ENCODE results near the gene LSP1. TPM values are rescaled to one million over a fixed set of nuclear protein-coding genes. Genes with fewer than 3 reads are reported as not detected.

The LSP1 gene, protein sequence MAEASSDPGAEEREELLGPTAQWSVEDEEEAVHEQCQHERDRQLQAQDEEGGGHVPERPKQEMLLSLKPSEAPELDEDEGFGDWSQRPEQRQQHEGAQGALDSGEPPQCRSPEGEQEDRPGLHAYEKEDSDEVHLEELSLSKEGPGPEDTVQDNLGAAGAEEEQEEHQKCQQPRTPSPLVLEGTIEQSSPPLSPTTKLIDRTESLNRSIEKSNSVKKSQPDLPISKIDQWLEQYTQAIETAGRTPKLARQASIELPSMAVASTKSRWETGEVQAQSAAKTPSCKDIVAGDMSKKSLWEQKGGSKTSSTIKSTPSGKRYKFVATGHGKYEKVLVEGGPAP
- 3.2 and 19.0 TPM in 2 replicates for total RNA-seq

DNA sequence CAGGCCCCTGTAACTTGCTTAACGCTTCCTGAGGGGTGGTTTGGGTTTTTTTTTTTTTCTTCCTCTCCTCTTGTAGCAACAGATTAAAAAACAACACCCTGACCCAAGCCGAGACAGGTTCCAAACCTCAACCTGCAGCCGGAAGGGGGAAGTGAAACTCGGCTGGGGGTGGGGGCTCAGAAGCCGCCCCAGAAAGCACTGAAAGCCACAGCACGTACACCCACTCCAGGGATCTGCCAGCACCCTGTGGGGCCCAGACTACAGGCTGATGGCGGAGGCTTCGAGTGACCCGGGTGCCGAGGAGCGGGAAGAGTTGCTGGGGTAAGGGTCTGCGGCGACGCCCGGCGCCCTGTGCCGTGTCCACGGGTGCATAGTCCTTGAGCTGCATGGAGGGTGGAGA lies at the start of gene LSP1:
Gene LSP1 (plus strand): TSS at position 208 of the 400 bp plus-strand sequence. CDS start 61 bp downstream, at position 269.

DNA sequence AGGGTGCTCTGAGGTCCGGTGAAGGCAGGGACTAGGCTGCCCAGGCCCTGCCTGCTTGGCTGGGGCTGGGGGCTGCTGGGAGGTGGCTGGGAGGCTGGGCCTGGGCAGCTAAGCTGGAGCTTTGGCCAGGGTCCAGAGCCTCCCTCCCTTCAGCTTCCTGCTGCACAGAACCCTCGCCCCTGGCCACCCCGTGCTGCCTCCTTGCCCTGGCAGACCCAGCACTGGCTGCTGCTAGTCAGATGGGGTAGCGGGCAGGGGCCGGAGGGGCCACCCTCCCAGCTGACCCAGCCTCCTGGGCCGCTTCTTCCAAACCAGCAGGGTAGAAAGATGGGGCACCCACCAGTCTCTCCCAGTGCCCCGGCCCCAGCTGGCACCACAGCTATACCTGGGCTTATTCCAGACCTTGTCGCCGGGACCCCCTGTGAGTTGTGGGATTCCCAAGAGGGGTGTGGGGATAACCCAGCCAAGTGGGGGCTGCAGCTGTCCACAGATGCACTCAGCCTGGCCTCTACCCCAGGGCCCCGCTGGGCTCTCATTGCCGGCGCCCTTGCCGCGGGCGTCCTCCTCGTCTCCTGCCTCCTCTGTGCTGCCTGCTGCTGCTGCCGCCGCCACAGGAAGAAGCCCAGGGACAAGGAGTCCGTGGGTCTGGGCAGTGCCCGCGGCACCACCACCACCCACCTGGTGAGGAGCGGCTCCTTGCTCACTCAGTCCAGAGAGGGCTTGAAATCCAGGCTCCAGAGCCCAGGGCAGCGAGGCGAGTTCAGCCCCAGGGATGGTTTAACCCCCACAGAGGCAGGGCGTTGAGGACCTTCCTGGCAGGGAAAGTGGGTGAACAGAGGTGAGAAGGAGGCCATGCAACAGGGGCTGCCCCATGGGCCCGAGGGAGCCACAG lies 17.9 kb upstream of the LSP1 start, which contains the start of gene SYT8:
Gene SYT8 (plus strand): TSS at position 212 of the 892 bp plus-strand sequence. CDS start 116 bp downstream, at position 328.

DNA sequence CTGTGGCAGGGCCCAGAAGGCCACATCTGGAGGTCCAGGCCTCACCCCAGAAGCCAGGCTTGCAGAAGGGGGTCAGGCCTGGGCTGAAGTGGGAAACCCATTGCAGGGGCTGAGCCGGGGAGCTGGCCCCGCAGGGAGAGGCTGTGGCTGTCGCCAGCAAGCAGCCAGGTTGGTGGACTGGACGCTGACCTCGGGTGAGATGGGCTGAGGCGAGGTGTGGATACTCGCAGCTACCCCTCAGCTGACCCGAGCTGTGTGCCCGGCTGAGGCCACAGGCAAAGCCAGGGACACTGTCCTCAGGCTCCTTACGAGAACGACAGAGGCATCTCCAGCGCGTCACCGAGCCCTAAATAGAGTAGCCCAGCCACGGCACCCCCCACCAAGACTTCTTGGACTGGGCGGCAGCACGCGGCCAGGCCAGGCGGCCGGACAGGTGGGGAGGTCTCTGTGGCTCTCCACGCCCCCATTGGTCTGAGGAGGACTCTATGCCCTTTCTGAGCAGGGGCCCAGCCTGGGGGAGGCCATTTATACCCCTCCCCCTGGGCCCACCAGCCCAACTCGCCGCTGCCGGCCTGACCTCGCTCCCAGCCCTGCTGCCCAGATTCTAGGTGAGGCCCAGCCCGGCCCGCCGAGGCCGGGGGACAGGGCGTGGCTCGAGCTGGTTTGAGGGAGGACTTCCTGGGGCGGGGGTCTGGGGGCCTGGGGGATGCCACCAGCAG lies 14.3 kb upstream of the LSP1 start, which contains the start of gene TNNI2:
Gene TNNI2 (plus strand): TSS at position 556 of the 719 bp plus-strand sequence. CDS start 716 bp downstream, outside the sequence.

DNA sequence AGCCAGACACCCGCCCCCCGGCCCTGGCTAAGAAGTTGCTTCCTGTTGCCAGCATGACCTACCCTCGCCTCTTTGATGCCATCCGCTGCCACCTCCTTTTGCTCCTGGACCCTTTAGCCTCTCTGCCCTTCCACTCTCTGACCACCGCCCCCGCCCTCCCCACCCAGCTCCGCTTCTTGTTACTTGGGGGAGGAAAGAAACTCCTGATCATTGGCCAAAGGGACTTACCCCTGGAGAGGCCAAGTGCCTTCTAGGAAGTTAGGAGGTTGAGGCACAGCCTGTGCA lies 38.9 kb downstream of the LSP1 start, which contains the start of gene PRR33:
Gene PRR33 (minus strand): TSS at position 65 of the 285 bp plus-strand sequence. CDS start 1,311 bp downstream, outside the sequence.

DNA sequence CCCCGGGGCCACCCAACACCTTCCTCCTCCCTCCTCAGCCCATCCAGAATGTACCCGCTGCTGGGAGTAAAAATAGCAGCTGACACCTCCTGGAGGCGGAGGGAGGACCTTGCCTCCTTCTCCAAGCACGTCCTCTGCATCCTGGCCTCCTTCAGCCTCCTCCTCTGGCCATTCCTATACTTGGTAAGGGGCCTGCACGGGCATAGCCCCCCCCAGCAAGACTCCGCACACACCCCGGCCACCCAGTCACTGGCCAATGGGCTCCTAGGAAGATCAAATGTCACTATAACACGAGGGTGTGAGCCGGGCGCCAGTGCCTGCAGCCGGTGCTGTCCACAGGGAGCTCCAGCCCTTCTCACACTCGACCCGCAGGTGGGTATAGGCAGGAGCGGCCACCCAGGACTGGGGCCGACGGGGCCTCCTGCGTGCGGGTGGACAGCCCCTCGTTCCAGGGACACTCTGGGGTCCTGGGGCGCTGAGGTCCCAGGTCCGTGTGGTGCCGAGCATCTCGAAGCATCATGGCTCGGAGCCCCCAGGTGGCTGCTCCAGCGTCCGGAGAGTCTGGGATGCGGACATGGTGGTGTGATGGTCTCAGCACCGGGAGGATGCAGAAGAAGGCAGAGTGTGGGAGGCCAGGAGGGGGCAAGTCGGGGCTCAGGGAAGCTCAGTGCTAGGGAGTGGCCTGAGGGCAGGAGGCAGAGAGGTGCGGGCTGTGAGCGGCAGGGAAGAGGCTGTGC lies 66.7 kb downstream of the LSP1 start, which contains the start of gene TNNT3:
Gene TNNT3 (plus strand): TSS at position 313 of the 737 bp plus-strand sequence. CDS start 3,172 bp downstream, outside the sequence.

Other genes starting within 250 kb of the LSP1 start
- not detected in 2 replicates for gene KRTAP5-3, start 244.6 kb upstream of the LSP1 start, total RNA-seq
- gene KRTAP5-4, start 230.9 kb upstream of the LSP1 start, total RNA-seq: not detected in 2 replicates
- gene KRTAP5-5, start 223.3 kb upstream of the LSP1 start, total RNA-seq: not detected in 2 replicates
- not detected in 2 replicates for gene KRTAP5-6, start 155.9 kb upstream of the LSP1 start, total RNA-seq
- gene IFITM10, start 102.5 kb upstream of the LSP1 start, total RNA-seq: 0.58 and 0.83 TPM in 2 replicates
- 228 and 489 TPM in 2 replicates for gene CTSD, start 89.2 kb upstream of the LSP1 start, total RNA-seq
- not detected in 2 replicates for gene SYT8, start 18.1 kb upstream of the LSP1 start, total RNA-seq
- gene TNNI2, start 14.1 kb upstream of the LSP1 start, total RNA-seq: not detected in 2 replicates
- not detected in 2 replicates for gene PRR33, start 38.8 kb downstream of the LSP1 start, total RNA-seq
- gene TNNT3, start 66.6 kb downstream of the LSP1 start, total RNA-seq: 0.50 TPM in 1 of 2 replicates, not detected in the other
- 97.1 and 238 TPM in 2 replicates for gene MRPL23, start 94.2 kb downstream of the LSP1 start, total RNA-seq
- 2.9 and 29.9 TPM in 2 replicates for gene H19, start 144.8 kb downstream of the LSP1 start, total RNA-seq